EH (cell line): Measurements from ENCODE around the gene ZNF280D.
A peak's percentile ranks its signal among the peaks of the same experiment; 100 is the strongest.
"Not testable (repeated sequence)": the region's sequence is repeated elsewhere in the genome, so short reads cannot be mapped to it uniquely, and the experiment has no call there.

ENCODE experiments used
- DNase-seq: peaks from one replicate; pipeline ENCODE4 v3.0.0-alpha.2; 2015; ENCODE audit warnings: low read depth

The ZNF280D gene

GRCh38 chr15:56715220-56715619 is 18.1 kb downstream of the ZNF280D start:
- DNase-seq: peak; percentile 6

- DNase-seq: not testable (repeated sequence)
These were observed 23.8 kb downstream of the ZNF280D start for GRCh38 chr15:56709502-56709901.

GRCh38 chr15:56699743-56700142 is 33.6 kb downstream of the ZNF280D start:
- no peak for DNase-seq

GRCh38 chr15:56698270-56698669 is 35.0 kb downstream of the ZNF280D start:
- DNase-seq: no peak

- DNase-seq: peak; percentile 50
These were observed 39.5 kb downstream of the ZNF280D start for GRCh38 chr15:56693761-56694160.

GRCh38 chr15:56690733-56691132 is 42.6 kb downstream of the ZNF280D start:
- no peak for DNase-seq

GRCh38 chr15:56683908-56684307 is 49.4 kb downstream of the ZNF280D start:
- DNase-seq: no peak

- no peak for DNase-seq
These were observed 52.2 kb downstream of the ZNF280D start for GRCh38 chr15:56681113-56681512.

- DNase-seq: no peak
These were observed 54.1 kb downstream of the ZNF280D start for GRCh38 chr15:56679225-56679624.

GRCh38 chr15:56678571-56678970 is 54.7 kb downstream of the ZNF280D start:
- DNase-seq: no peak

- no peak for DNase-seq
These were observed 56.0 kb downstream of the ZNF280D start for GRCh38 chr15:56677271-56677670.

- DNase-seq: no peak
These were observed 57.4 kb downstream of the ZNF280D start for GRCh38 chr15:56675930-56676329.

GRCh38 chr15:56674857-56675256 is 58.5 kb downstream of the ZNF280D start:
- no peak for DNase-seq

GRCh38 chr15:56672721-56673120 is 60.6 kb downstream of the ZNF280D start:
- DNase-seq: peak; percentile 72

- no peak for DNase-seq
These were observed 65.8 kb downstream of the ZNF280D start for GRCh38 chr15:56667517-56667916.

- DNase-seq: no peak
These were observed 72.4 kb downstream of the ZNF280D start for GRCh38 chr15:56660943-56661342.

GRCh38 chr15:56659197-56659596 is 74.1 kb downstream of the ZNF280D start:
- no peak for DNase-seq

- no peak for DNase-seq
These were observed 78.7 kb downstream of the ZNF280D start for GRCh38 chr15:56654624-56655023.

- DNase-seq: no peak
These were observed 79.1 kb downstream of the ZNF280D start for GRCh38 chr15:56654216-56654615.

GRCh38 chr15:56653787-56654186 is 79.5 kb downstream of the ZNF280D start:
- DNase-seq: no peak

- no peak for DNase-seq
These were observed 80.2 kb downstream of the ZNF280D start for GRCh38 chr15:56653107-56653506.

- DNase-seq: no peak
These were observed 85.0 kb downstream of the ZNF280D start for GRCh38 chr15:56648311-56648710.

- DNase-seq: peak; percentile 28
These were observed 92.8 kb downstream of the ZNF280D start for GRCh38 chr15:56640549-56640948.

GRCh38 chr15:56640127-56640526 is 93.2 kb downstream of the ZNF280D start:
- no peak for DNase-seq

GRCh38 chr15:56639631-56640030 is 93.7 kb downstream of the ZNF280D start:
- DNase-seq: no peak
